K562 (cell line): ENCODE data around the gene KLHDC10. TPM values are rescaled to one million over a fixed set of nuclear protein-coding genes. Genes with fewer than 3 reads are reported as not detected.

Source experiments
- BCOR ChIP-seq: fragments of 450-650 bp; IDR thresholded peaks from 2 replicates; pipeline ENCODE4 v1.6.1; 2016
- CBX2 ChIP-seq: fragments of 200-600 bp; sonication (generic); IDR thresholded peaks from one replicate; pipeline ENCODE4 v1.6.1; 2012; ENCODE audit warnings: mild to moderate bottlenecking, low read length, inconsistent platforms; ENCODE audit not compliant: insufficient read depth, poor library complexity, severe bottlenecking
- DPF2 ChIP-seq: fragments of 450-650 bp; IDR thresholded peaks from 2 replicates; pipeline ENCODE4 v1.6.1; 2016
- GTF2F1 ChIP-seq: IDR thresholded peaks from 2 replicates; pipeline ENCODE4 v1.6.1; 2011; ENCODE audit warnings: low read depth, low read length, improper control_type of control experiment
- PYGO2 ChIP-seq: fragments of 450-650 bp; IDR thresholded peaks from 2 replicates; pipeline ENCODE4 v1.6.1; 2016; ENCODE audit warnings: mild to moderate bottlenecking, missing genetic modification characterization, moderate library complexity, missing compliant biosample characterization
- RHOXF2B ChIP-seq: fragments of 250-450 bp; sonication (Bioruptor Pico); conservative IDR thresholded peaks from 2 replicates; pipeline ENCODE4 v1.5.1; 2021
- TCF3 ChIP-seq: sonication (generic); formaldehyde crosslinking; IDR thresholded peaks from 2 replicates; pipeline ENCODE4 v1.4.0; 2020; ENCODE audit warnings: mild to moderate bottlenecking, missing genetic modification reagents
- ZNF316 ChIP-seq: fragments of 450-650 bp; IDR thresholded peaks from 2 replicates; pipeline ENCODE4 v1.6.1; 2016
- ZNF436 ChIP-seq: fragments of 250-450, 450-650 bp; sonication (Bioruptor Pico); formaldehyde crosslinking; IDR thresholded peaks from 2 replicates; pipeline ENCODE4 v1.7.0; 2020; ENCODE audit warnings: mild to moderate bottlenecking
- polyA plus RNA-seq, 8 experiments: library from polyadenylated mRNA; depleted of rRNA in 4 of 8; stranded (reverse) in 5 of 8; unstranded in 3 of 8; fragments of >200 nt; fragmentation: Nextera tagmentation in 2 of 8; fragmentation: Illumina TruSeq in 1 of 8; extraction: Ambion mirVana in 2 of 8; extraction: Trizol in 1 of 8; gene quantifications; 2 replicates each; pipeline versions ENCODE4 v1.2.1 to v1.2.3, GENCODE V29; 2011 to 2014; ENCODE audit warnings: inconsistent platforms in 1 of 8, missing spikeins in 1 of 8
- total RNA-seq, 7 experiments: library from RNA; depleted of rRNA in 6 of 7; stranded (reverse); fragments of >200 nt in 6 of 7; fragmentation: Illumina TruSeq in 2 of 7; extraction: Trizol in 2 of 7; gene quantifications; 2 replicates each; pipeline versions ENCODE4 v1.2.1 to v1.2.3, GENCODE V29; 2011 to 2021; ENCODE audit warnings: low replicate concordance in 1 of 7
- TF ChIP-seq, protein P1 (sequence below), 2 experiments: fragments of 450-650 bp; formaldehyde crosslinking in 1 of 2; IDR thresholded peaks; 2 replicates each; pipeline versions ENCODE4 v1.4.0 to v1.6.1; 2014 to 2020; ENCODE audit warnings: mild to moderate bottlenecking in 2 of 2, borderline replicate concordance in 1 of 2, low read depth in 1 of 2
- TF ChIP-seq, protein P2 (sequence below): sonication (generic); formaldehyde crosslinking; IDR thresholded peaks from 2 replicates; pipeline ENCODE4 v1.8.0; 2023; ENCODE audit warnings: missing genetic modification reagents, mild to moderate bottlenecking, borderline replicate concordance

Gene KLHDC10
- total and polyA plus RNA-seq, 9 of the 15 experiments (the other 6 are each of a cell fraction or from before 2014, with no cell fraction given) = 9.8 to 80.5 (median 31.4) TPM

DNA sequence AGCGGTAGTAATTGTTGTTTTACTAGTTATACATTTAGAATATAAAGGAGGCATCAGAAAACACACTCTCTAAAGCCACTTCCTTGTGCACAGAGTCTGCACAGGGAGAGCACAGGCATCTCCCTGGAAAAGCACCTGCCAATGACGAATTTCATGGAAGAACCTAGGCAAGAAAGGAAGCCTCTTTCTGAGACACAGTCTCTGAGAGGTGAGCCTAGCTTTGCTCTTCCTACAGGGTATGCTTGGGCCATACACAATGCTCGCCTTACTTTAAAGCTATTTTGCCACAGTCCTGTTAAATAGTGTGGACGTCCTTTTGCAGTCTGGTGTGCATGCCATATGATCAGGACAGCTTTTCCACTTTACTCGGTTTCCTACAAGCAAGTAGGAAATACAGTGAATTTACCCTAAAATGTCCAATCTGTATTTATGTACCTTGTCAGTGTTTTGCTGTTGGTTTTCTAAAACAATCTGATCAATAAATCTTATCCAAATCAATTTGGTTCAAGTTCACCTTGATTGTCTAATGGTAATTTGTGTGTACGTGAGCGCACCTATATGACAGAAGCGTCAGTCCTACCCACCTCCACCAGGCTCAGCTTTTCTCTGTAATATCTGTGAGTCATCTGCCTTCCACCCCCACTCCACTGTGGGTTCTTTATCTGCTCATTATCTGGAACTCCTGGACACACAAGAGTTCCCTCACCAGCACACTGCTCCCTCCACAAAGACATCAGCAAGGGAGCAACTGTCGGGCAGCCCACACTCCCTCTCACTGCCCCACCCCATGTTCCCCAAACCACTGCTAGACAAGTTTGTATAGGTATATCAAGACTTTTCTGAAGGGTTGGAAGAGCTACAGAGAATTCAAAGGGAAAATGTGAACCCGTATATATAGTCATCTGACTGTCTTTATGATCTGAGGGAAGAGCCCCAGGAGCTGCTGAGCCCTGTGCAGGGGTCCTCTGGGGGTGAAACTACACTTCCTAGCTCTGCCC is 65.2 kb downstream of the KLHDC10 start (continued):
- TF ChIP-seq, protein P1, sequence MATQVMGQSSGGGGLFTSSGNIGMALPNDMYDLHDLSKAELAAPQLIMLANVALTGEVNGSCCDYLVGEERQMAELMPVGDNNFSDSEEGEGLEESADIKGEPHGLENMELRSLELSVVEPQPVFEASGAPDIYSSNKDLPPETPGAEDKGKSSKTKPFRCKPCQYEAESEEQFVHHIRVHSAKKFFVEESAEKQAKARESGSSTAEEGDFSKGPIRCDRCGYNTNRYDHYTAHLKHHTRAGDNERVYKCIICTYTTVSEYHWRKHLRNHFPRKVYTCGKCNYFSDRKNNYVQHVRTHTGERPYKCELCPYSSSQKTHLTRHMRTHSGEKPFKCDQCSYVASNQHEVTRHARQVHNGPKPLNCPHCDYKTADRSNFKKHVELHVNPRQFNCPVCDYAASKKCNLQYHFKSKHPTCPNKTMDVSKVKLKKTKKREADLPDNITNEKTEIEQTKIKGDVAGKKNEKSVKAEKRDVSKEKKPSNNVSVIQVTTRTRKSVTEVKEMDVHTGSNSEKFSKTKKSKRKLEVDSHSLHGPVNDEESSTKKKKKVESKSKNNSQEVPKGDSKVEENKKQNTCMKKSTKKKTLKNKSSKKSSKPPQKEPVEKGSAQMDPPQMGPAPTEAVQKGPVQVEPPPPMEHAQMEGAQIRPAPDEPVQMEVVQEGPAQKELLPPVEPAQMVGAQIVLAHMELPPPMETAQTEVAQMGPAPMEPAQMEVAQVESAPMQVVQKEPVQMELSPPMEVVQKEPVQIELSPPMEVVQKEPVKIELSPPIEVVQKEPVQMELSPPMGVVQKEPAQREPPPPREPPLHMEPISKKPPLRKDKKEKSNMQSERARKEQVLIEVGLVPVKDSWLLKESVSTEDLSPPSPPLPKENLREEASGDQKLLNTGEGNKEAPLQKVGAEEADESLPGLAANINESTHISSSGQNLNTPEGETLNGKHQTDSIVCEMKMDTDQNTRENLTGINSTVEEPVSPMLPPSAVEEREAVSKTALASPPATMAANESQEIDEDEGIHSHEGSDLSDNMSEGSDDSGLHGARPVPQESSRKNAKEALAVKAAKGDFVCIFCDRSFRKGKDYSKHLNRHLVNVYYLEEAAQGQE (IDR thresholded peaks at IDR 0.05; ENCODE audit: borderline replicate concordance) = peak; percentile 56; the same call in 1 of the 2 replicates
- TF ChIP-seq, protein P1 (CRISPR knock-in tag; IDR thresholded peaks at IDR 0.05; ENCODE audit: low read depth) = no peak
- TF ChIP-seq, protein P2, sequence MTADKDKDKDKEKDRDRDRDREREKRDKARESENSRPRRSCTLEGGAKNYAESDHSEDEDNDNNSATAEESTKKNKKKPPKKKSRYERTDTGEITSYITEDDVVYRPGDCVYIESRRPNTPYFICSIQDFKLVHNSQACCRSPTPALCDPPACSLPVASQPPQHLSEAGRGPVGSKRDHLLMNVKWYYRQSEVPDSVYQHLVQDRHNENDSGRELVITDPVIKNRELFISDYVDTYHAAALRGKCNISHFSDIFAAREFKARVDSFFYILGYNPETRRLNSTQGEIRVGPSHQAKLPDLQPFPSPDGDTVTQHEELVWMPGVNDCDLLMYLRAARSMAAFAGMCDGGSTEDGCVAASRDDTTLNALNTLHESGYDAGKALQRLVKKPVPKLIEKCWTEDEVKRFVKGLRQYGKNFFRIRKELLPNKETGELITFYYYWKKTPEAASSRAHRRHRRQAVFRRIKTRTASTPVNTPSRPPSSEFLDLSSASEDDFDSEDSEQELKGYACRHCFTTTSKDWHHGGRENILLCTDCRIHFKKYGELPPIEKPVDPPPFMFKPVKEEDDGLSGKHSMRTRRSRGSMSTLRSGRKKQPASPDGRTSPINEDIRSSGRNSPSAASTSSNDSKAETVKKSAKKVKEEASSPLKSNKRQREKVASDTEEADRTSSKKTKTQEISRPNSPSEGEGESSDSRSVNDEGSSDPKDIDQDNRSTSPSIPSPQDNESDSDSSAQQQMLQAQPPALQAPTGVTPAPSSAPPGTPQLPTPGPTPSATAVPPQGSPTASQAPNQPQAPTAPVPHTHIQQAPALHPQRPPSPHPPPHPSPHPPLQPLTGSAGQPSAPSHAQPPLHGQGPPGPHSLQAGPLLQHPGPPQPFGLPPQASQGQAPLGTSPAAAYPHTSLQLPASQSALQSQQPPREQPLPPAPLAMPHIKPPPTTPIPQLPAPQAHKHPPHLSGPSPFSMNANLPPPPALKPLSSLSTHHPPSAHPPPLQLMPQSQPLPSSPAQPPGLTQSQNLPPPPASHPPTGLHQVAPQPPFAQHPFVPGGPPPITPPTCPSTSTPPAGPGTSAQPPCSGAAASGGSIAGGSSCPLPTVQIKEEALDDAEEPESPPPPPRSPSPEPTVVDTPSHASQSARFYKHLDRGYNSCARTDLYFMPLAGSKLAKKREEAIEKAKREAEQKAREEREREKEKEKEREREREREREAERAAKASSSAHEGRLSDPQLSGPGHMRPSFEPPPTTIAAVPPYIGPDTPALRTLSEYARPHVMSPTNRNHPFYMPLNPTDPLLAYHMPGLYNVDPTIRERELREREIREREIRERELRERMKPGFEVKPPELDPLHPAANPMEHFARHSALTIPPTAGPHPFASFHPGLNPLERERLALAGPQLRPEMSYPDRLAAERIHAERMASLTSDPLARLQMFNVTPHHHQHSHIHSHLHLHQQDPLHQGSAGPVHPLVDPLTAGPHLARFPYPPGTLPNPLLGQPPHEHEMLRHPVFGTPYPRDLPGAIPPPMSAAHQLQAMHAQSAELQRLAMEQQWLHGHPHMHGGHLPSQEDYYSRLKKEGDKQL (CRISPR knock-in tag) = no peak
- TF ChIP-seq RHOXF2B (CRISPR knock-in tag) (no peak), BCOR (peak; percentile 81; the same call in 1 of the 2 replicates), ZNF436 (CRISPR knock-in tag) (no peak), CBX2 (no peak), TCF3 (peak; percentile 81), DPF2 (peak; percentile 99), PYGO2 (tag) (no peak), ZNF316 (no peak), GTF2F1 (no peak)
